C4-2B (cell line): Measurements from ENCODE around the gene SLIRP.

Source experiments
- ZFX ChIP-seq: fragments of 450-650 bp; IDR thresholded peaks from 2 replicates; pipeline ENCODE4 v1.6.1; 2017
- TF ChIP-seq, protein P1 (sequence below): fragments of 450-650 bp; conservative IDR thresholded peaks from 2 replicates; pipeline ENCODE4 v1.5.1; 2017; ENCODE audit warnings: mild to moderate bottlenecking

GRCh38 chr14:77721437-77721836 is 13.5 kb downstream of the SLIRP start:
- TF ChIP-seq, protein P1, sequence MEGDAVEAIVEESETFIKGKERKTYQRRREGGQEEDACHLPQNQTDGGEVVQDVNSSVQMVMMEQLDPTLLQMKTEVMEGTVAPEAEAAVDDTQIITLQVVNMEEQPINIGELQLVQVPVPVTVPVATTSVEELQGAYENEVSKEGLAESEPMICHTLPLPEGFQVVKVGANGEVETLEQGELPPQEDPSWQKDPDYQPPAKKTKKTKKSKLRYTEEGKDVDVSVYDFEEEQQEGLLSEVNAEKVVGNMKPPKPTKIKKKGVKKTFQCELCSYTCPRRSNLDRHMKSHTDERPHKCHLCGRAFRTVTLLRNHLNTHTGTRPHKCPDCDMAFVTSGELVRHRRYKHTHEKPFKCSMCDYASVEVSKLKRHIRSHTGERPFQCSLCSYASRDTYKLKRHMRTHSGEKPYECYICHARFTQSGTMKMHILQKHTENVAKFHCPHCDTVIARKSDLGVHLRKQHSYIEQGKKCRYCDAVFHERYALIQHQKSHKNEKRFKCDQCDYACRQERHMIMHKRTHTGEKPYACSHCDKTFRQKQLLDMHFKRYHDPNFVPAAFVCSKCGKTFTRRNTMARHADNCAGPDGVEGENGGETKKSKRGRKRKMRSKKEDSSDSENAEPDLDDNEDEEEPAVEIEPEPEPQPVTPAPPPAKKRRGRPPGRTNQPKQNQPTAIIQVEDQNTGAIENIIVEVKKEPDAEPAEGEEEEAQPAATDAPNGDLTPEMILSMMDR = no peak
- TF ChIP-seq ZFX = no peak
